Activated CD4-positive, alpha-beta T cell treated with anti-CD3 and anti-CD28 coated beads, Interleukin-2, amount 50 U/mL, for 16 hours (primary cell): Measurements from ENCODE around the gene RABGAP1.

Source experiments
- DNase-seq: peaks from one replicate; pipeline ENCODE4 v3.0.0-alpha.2; 2020

Gene RABGAP1

GRCh38 chr9:122944960-122945888 lies 4.4 kb downstream of the RABGAP1 start:
- DNase-seq, result no peak

GRCh38 chr9:122946461-122947005 lies 5.7 kb downstream of the RABGAP1 start:
- DNase-seq, result no peak

- DNase-seq, result peak; percentile 65
These were observed 7.5 kb downstream of the RABGAP1 start for GRCh38 chr9:122948313-122948712.

- no peak for DNase-seq
These were observed 8.9 kb downstream of the RABGAP1 start for GRCh38 chr9:122949696-122950095.

- DNase-seq, result no peak
These were observed 9.4 kb downstream of the RABGAP1 start for GRCh38 chr9:122950263-122950662.

- DNase-seq, result no peak
These were observed 10.2 kb downstream of the RABGAP1 start for GRCh38 chr9:122951056-122951455.

- no peak for DNase-seq
These were observed 13.5 kb downstream of the RABGAP1 start for GRCh38 chr9:122954253-122954691.

GRCh38 chr9:122955961-122956360 lies 15.1 kb downstream of the RABGAP1 start:
- DNase-seq, result no peak

GRCh38 chr9:122961139-122961538 lies 20.3 kb downstream of the RABGAP1 start:
- no peak for DNase-seq

- DNase-seq, result no peak
These were observed 34.4 kb downstream of the RABGAP1 start for GRCh38 chr9:122975196-122975595.

- no peak for DNase-seq
These were observed 37.8 kb downstream of the RABGAP1 start for GRCh38 chr9:122978601-122979000.

- no peak for DNase-seq
These were observed 45.2 kb downstream of the RABGAP1 start for GRCh38 chr9:122986010-122986409.

- no peak for DNase-seq
These were observed 47.3 kb downstream of the RABGAP1 start for GRCh38 chr9:122988141-122988540.

- peak; percentile 53 for DNase-seq
These were observed 48.3 kb downstream of the RABGAP1 start for GRCh38 chr9:122988920-122989621.

- peak; percentile 51 for DNase-seq
These were observed 50.6 kb downstream of the RABGAP1 start for GRCh38 chr9:122991370-122991830.

- no peak for DNase-seq
These were observed 55.8 kb downstream of the RABGAP1 start for GRCh38 chr9:122996586-122996985.

- no peak for DNase-seq
These were observed 57.6 kb downstream of the RABGAP1 start for GRCh38 chr9:122998448-122998847.

- DNase-seq, result no peak
These were observed 59.7 kb downstream of the RABGAP1 start for GRCh38 chr9:123000371-123001068.

- DNase-seq, result no peak
These were observed 61.9 kb downstream of the RABGAP1 start for GRCh38 chr9:123002754-123003153.

- DNase-seq, result no peak
These were observed 62.6 kb downstream of the RABGAP1 start for GRCh38 chr9:123003466-123003865.

GRCh38 chr9:123005964-123006363 lies 65.1 kb downstream of the RABGAP1 start:
- no peak for DNase-seq

GRCh38 chr9:123007269-123007668 lies 66.4 kb downstream of the RABGAP1 start:
- no peak for DNase-seq

GRCh38 chr9:123008909-123009308 lies 68.1 kb downstream of the RABGAP1 start:
- DNase-seq, result no peak
